HuH-7.5 (cell line): Measurements from ENCODE around the gene TCAF1.
"Not testable (repeated sequence)": the region's sequence is repeated elsewhere in the genome, so short reads cannot be mapped to it uniquely, and the experiment has no call there.

Experiments
- DNase-seq: peaks from one replicate; pipeline ENCODE4 v3.0.0; 2011; ENCODE audit warnings: low spot score

The TCAF1 gene

DNA sequence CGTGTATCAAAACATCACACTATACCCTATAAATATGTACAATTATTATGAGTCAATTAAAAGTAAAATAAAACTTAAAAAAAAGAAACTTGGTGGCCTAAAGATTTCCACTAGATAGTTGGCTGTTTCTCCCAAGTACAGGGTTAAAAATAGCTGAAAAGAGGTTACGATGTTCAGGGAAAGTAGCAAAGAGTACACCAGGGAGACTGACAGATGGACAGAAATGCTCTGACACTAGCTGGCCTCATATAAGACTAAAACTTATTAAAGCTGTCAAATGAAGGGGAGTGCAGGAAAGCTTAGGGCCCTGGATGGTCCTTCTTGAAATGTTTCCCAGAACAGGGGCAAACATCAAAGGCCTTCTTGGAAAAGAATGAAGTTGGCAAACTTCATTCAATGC is 51.3 kb downstream of the TCAF1 start:
- no peak for DNase-seq

DNA sequence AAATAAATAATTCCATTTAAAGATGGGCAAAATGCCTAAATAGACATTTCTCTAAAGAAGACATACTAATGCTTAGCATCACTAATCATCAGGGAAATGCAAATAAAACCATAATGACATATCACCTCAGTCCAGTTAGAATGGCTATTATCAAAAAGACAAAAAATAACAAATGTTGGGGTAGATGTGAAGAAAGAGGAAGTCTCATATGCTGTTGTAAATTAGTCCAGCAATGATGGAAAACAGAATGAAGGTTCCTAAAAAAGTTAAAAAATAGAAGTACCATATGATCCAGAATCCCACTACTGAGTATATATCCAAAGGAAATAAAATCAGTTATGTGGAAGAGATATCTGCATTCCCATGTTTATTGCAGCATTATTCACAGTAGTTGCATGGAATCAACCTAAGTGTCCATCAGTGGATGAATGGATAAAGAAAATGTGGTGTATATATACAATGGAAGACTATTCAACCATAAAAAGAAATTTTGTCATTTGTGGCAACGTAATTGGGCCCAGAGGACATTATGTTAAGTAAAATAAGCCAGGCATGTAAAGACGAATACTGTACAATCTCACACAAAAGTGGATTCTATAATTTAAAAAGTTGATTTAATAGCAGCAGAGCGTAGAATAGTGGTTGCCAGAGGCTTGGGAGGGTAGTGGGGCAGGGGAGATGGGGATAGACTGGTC is 52.0 kb downstream of the TCAF1 start:
- DNase-seq, result no peak

DNA sequence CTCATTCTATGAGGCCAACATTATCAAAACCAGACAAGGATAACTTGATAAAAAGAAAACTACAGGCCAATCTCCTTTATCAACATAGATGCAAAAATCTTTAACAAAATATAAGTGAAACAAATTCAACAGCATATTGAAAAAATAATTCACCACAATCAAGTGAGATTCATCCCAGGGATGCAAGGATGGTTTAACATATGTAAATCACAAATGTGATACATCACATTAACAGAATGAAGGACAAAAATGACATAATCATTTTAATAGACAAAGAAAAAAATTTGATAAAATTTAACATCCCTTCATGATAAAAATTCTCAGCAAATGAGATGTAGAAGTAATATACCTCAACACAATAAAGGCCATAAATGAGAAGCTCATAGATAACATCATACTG is 53.8 kb downstream of the TCAF1 start:
- DNase-seq, result no peak

DNA sequence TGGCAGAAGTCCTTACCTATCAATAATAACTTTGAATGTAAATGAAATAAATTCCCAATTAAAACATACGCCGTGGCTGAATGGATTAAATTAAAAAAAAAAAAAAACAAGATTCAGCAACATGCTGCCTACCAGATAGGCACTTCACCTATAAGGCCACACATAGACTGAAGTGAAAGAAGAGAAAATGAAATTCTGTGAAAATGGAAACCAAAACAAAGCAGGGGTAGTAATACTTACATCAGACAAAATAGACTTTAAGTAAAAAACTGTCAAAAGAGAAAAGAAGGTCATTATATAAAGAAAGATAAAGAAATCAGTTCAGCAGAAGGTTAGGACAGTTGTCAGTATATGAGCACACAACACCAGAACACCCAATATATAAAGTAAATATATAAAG is 55.3 kb downstream of the TCAF1 start:
- DNase-seq, result no peak

DNA sequence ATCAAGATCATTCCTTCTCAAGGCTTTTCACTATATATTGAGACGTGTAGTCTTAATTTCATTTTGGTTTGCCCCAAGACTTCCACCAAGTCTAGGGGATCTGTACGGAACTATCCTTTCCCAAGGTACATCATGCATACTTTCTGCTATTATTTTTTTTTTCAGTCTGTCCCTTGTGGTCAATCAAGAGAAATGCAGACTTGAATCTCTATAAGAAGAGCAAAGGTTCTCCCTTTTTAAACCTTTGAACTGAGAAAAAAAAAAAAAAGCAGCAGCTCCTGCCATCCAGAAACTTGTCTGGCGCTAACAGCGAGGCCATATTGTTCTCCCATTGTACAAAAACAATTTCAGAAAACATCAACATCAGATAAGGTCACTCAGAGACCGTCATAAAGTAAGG is 60.3 kb downstream of the TCAF1 start:
- not testable (repeated sequence) for DNase-seq

DNA sequence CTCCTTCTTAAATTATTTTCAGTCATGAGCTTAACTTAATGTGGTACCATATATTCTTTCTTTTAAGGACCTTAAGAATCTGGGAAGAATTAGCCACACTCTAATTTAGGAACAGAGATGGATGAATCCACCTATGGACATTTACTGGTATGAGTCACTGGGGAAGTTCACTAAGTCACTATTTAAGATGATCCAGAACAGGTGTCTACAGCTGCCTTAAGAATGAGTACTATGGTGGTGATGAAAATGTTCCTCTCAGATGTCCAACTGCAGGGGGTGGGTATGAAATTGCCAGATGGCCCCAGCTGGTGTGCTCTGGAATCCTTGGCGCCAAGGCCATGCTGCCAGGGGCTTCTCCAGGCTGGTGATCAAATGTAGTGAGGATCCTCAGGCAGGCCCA is 61.9 kb downstream of the TCAF1 start:
- DNase-seq, result not testable (repeated sequence)

DNA sequence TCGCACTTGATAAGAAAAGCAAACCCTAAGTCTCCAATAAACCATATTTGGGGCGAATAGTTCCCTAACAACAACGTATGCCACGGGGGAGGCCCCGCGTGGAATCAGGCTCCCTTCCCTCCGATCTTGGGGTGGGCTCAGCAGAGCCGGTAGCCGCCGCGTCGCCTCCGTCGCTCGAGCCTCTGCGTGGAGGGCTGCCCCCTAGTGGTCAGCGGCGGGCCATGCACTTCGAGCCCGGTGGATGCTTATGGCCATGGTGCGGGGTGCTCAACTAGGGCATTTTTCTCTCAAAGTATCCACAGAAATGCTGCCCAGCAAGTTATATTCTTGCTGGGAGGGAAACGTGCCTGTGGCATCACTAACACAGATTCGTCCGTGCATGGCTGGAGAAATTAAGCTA is 64.8 kb downstream of the TCAF1 start:
- DNase-seq, result not testable (repeated sequence)

DNA sequence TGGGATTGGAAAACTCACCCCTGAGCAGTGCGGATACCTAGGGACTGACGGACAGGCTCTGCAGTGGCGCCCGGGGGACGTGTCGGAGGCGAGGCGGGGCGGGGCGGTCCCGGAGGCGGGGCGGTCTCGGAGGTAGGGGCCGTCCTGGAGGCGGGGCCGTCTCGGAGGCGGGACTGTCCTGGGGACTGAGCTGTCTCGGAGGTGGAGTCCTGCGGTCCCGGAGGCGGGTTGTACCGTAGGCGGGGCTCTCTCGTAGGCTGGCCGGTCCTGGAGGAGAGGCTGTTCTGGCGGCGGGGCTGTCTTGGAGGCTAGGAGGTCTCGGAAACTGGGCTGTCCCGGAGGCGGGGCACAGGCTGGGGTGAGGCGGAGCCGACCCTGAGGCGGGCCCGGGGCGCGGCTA is 65.4 kb downstream of the TCAF1 start:
- not testable (repeated sequence) for DNase-seq

DNA sequence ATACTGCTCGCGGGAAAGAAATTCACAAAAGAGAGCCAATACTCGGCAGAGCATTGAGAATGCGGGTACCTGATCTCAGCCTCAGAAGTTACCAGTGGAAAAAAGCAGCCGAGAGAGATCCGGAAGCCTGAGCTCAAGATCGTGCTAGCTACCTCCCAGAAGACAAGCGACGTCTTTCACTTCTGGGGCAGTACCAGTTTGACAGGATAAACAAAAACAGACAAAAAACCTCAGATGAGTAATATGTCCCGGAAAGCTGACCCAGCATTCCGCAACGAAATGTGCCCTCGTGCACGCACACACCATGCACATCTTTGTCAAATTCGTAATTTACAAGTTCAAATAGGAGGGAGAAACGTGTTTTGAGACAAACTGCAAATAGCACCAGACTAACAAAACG is 65.9 kb downstream of the TCAF1 start:
- DNase-seq, result not testable (repeated sequence)

DNA sequence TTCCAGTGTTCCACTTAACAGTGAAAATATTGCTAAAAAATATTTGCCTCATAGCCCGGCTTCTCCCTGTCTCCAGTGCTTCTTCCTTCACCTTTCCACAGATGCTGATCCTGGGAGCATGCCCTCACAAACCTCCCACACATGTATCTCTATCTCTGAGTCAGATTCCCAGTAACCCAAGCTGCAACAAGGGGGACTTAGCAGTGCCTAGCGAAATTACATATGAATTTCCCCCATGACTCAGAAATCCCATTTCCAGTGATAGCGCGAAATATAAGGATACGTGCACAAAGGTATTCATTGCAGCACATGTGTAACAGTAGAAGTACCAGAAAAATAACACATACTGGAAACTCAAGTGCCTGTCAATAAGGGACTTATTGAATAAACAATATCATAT is 75.4 kb downstream of the TCAF1 start:
- not testable (repeated sequence) for DNase-seq

DNA sequence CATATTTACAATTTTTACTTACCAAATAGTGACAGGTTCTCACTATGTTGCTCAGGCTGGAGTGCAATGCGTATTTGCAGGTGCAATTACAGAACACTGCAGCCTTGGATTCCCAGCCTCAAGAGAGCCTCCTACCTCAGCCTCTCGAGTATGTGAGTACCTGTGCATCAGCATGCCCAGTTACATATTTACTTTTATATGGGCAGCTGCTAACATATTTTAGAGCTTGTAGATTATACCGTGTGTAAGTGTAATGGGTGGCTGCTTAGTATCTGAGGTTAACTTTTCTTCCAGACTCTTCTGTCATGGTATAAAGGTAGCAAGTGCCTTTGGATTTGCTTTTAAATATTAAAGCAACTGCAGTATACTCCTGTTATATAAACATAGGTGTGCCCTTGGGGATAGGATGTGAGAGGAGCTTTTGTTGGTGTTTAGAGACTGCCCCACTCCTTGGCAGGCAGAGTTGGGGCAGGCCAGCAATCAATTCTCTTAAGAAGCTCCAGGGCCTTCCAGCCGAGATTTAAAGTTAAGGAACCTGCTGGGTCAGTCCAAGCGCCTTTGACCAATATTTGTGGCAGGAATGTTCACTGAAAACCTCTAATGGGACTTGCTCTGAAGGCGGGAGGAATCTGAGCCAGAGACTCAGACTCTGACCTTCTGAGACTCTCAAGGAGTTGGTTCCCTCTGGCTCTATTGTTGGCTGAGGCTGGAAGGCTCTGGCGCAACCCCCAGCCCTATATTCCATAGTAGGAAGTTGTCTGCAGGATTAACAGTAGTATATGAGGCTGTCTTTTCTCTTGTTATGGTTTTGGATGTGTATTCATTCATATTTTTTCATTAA is 77.5 kb downstream of the TCAF1 start:
- DNase-seq, result not testable (repeated sequence)

DNA sequence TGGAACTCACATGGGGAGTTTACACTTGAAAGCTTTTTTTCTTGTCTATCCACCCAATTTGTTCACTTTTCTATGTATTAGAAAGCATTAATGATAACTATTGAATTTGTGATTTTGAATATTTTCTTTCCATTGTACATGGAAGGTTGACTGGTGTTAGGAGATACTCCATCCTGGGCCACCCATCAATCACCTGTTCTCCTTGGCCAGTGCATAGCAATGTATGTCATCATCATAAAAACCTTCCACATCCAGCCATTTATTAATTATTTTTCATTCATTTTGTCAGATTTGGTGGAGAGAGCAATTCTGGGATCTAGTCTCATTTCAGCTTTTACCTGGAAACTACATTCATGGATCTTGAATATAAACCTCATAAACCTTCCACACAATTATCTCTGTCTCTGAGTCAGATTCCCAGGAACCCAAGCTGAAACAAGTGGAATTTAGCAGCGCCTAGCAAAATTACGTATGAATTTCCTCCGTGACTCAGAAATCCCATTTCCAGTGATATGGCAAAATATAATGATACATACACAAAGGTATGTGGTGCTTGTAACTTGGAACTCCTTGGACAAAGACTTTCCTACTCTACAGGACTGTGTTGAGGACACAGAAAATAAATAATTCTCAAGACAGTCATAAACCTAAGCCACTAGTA is 78.2 kb downstream of the TCAF1 start:
- not testable (repeated sequence) for DNase-seq

DNA sequence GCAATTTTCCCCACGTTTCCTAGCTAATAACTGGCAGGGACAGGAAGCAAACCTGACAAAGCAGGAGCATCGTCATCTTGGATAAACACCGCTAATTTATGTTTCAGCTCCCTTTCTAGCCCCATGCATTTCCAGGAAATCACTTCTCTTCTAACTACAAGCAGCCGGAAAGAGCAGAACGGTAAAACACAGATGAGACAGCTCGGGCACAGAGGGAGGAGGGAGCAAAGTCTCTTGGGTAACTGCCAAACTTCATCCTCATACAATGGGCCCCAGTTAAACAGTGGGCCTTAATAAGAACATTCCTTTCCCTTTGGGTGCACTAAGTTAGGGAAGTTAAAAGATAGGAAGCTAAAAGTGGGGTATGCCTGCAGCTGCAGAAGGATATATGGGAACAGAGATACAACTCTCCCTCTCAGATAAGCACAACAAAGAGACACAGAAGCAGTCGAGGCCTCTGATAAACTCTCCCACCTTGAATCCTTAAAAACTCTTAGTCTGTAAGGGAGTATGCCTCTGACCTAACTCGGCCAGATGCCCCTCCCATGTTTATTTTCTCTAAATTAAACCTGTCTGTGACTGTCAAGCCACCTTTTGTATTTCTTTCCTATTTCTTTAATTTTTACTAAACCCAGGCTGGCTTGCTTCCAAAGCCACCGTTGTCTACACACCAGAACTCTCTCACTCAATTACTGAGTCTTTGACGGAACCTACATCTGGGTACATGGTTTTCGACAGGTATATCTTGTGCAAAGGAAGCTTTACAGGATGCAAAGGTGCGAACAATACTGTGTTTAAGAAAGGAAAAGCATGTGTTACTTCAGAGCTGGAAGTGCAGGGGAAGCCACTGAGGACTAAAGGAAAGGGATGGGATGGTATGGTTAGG is 80.3 kb downstream of the TCAF1 start:
- DNase-seq, result not testable (repeated sequence)

DNA sequence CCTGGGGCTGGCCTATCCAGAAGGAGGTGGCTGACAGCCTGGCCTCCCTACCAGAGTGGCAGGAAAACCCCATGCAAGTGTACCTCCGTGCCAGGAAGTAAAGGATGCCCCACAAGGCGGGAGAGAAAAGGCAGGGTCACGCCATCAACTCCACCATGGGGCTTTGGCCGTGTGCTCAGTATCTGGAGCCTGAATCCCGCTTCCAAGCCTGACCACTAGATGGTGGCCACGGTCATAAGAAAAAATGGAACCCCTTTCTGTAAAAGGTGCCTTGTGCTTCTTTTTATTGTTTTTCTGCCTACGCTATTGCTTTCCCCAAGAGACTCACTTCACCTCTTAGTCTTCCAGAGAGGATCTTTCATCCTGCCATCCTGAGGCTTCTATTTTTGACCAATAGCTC is 84.1 kb downstream of the TCAF1 start:
- not testable (repeated sequence) for DNase-seq

DNA sequence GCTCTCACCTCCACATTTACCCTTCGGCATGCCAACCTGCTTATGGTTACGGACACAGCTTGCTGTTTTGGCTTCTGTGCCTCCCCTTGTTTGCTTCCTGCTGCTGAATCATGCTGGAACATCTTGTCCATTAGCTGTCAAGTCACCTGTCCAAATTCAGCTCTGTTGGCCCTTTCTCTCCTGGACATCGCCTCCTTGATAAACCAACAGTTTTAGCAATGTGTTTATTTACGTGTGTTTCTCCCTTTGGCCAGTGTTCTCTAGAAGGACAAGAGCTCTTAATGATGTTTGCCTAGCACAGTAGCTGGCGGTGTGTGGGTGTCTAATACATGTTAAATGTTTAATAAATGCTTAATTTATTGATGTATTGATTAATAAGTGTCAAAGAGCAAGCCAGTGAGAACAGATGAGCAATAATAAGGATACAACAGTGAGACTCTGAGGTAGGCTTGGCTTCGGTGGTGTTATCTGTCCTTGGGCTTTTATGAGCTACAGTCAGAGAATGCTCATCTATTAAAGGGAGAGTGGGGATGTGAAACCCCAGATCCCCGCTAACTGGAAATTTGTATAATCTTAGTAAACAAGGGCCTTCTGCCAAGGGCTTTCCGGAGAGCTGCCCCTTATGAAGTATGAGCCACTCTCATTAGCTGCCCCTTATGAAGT is 85.4 kb downstream of the TCAF1 start:
- not testable (repeated sequence) for DNase-seq

DNA sequence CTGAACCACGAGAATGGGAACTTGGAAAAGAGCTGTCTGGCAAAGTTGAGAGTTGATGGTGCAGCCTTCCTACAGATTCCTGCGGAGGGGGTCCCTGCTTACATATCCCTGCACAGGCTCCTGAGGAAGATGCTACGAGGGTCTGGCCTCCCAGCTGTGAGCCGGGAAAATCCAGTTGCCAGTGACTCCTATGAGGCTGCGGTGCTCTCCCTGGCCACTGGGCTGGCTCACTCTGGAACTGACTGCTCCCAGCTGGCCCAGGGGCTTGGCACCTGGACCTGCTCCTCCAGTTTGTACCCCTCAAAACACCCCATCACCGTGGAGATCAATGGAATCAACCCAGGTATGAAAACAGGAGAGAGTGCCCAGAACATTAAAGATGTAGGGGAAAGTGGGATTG is 91.3 kb downstream of the TCAF1 start:
- DNase-seq, result not testable (repeated sequence)

DNA sequence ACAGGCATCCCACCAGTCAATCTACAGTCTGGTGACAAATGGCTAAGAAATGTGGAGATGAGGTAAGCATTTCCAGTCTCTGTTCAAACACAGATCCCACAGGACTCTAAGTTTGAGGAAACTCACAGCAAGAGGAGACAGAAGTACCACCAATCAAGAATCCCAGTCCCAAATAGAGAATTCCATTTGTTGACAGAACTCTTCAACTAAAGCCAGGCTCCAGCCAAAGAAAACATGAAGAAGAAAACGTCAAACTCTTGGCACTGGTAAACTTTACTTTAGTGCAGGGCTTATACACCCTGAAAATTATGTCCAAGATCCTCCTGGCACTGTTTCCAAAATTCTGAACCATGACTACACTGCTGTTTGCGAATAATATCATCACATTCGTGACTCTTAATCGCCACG is 95.3 kb downstream of the TCAF1 start:
- not testable (repeated sequence) for DNase-seq
